HepG2 (cell line): ENCODE data around the gene IGF2. TPM values are rescaled to one million over a fixed set of nuclear protein-coding genes. Genes with fewer than 3 reads are reported as not detected.

ENCODE experiments used
- ATAC-seq: fragments of 200-7000 bp; cut with Tn5 transposase; 3 replicates; pipeline ENCODE4 v1.9.1; 2020; ENCODE audit warnings: mild to moderate bottlenecking, moderate library complexity
- BruUV-seq: library from RNA; stranded (reverse); fragments of 400-500 nt; replicated peaks from 2 replicates; lab custom pipeline; 2021; lab: Mats Ljungman, UMichigan
- CTCF ChIA-PET: fragments of 300-600 bp; formaldehyde crosslinking; extraction: SDS; loops from one replicate; lab custom pipeline; 2021; ENCODE audit warnings: low total read pairs, inconsistent platforms, low intra/inter-chr PET ratio; lab: Yijun Ruan, JAX
- POLR2A ChIA-PET: fragments of 350-600 bp; sonication (Branson Sonifier 250); formaldehyde crosslinking; loops from one replicate; lab custom pipeline; 2020; ENCODE audit warnings: antibody characterized with exemption, inconsistent platforms; lab: Yijun Ruan, JAX
- DNase-seq: peaks from one replicate; pipeline ENCODE4 v3.0.0-alpha.2; 2015; ENCODE audit warnings: low spot score
- FAIRE-seq: peaks from 3 replicates; lab custom pipeline; 2011; peaks lifted over from hg19 to GRCh38; lab: Jason Lieb, UNC
- H2AFZ ChIP-seq: one replicate; pipeline ENCODE4 v1.6.1; 2011; ENCODE audit warnings: low read length, inconsistent platforms
- H3K27ac ChIP-seq: fragments of 300-600 bp; 3 replicates; pipeline ENCODE4 v1.8.0; 2011; ENCODE audit warnings: mixed run types, mild to moderate bottlenecking, mixed read lengths, low read length, inconsistent platforms; ENCODE audit not compliant: insufficient read depth; ENCODE audit errors: extremely low read length
- H3K27me3 ChIP-seq, 2 experiments: fragments of 200-600 bp in 1 of 2; 2 replicates in 1 of 2; 3 replicates in 1 of 2; pipeline versions ENCODE4 v1.6.0 to v1.8.0; 2011; ENCODE audit warnings: low read length in 2 of 2, mild to moderate bottlenecking in 2 of 2, moderate library complexity in 2 of 2, inconsistent platforms in 1 of 2; ENCODE audit not compliant: insufficient read depth in 2 of 2, control insufficient read depth in 1 of 2
- H3K36me3 ChIP-seq, 2 experiments: fragments of 200-600 bp in 1 of 2; replicated peaks in 1 of 2; 2 replicates in 1 of 2; 3 replicates in 1 of 2; pipeline versions ENCODE4 v1.5.1 to v1.8.0; 2011; ENCODE audit warnings: low read length in 2 of 2, inconsistent platforms in 1 of 2; ENCODE audit not compliant: insufficient read depth in 2 of 2, control insufficient read depth in 1 of 2
- H3K4me1 ChIP-seq: 2 replicates; pipeline ENCODE4 v1.5.1; 2012; ENCODE audit warnings: low read length, inconsistent platforms; ENCODE audit not compliant: insufficient read depth
- H3K4me2 ChIP-seq: 2 replicates; pipeline ENCODE4 v1.6.0; 2011; ENCODE audit warnings: low read depth, low read length, inconsistent platforms
- H3K4me3 ChIP-seq, 3 experiments: fragments of 200-600 bp in 1 of 3; sonication (generic), shearing (Covaris generic) in 1 of 3; replicated peaks in 1 of 3; 2 replicates each; pipeline ENCODE4 v1.5.1; 2011 to 2016; ENCODE audit warnings: low read length in 3 of 3, inconsistent platforms in 2 of 3, low read depth in 2 of 3, mild to moderate bottlenecking in 2 of 3, control low read depth in 1 of 3, mixed read lengths in 1 of 3; ENCODE audit not compliant: insufficient read depth in 1 of 3
- H3K79me2 ChIP-seq: one replicate; pipeline ENCODE4 v1.6.1; 2011; ENCODE audit warnings: low read length, inconsistent platforms; ENCODE audit not compliant: insufficient read depth
- H3K9ac ChIP-seq: 2 replicates; pipeline ENCODE4 v1.6.0; 2011; ENCODE audit warnings: mild to moderate bottlenecking, low read depth, low read length, inconsistent platforms; ENCODE audit not compliant: insufficient read depth
- H3K9me3 ChIP-seq: 2 replicates; pipeline ENCODE4 v1.5.1; 2012; ENCODE audit warnings: mild to moderate bottlenecking, low read length
- H4K20me1 ChIP-seq: 2 replicates; pipeline ENCODE4 v1.6.0; 2011; ENCODE audit warnings: inconsistent platforms, mild to moderate bottlenecking, low read length, moderate library complexity; ENCODE audit not compliant: insufficient read depth
- AKAP8 ChIP-seq: sonication (generic); formaldehyde crosslinking; IDR thresholded peaks from 2 replicates; pipeline ENCODE4 v1.5.1; 2020; ENCODE audit warnings: mild to moderate bottlenecking, missing genetic modification reagents
- GMEB1 ChIP-seq: sonication (generic); formaldehyde crosslinking; IDR thresholded peaks from 2 replicates; pipeline ENCODE4 v1.5.1; 2020; ENCODE audit warnings: missing genetic modification reagents, mild to moderate bottlenecking, borderline replicate concordance
- NR2F2 ChIP-seq: IDR thresholded peaks from 2 replicates; pipeline ENCODE4 v1.6.1; 2012; ENCODE audit warnings: low read depth, inconsistent platforms, borderline replicate concordance
- RBAK ChIP-seq: sonication (generic); formaldehyde crosslinking; IDR thresholded peaks from 2 replicates; pipeline ENCODE4 v1.5.1; 2020; ENCODE audit warnings: mild to moderate bottlenecking, missing genetic modification reagents
- RFX5 ChIP-seq: IDR thresholded peaks from 2 replicates; pipeline ENCODE4 v1.6.1; 2011; ENCODE audit warnings: low read depth, low read length, improper control_type of control experiment
- THYN1 ChIP-seq: sonication (generic); formaldehyde crosslinking; IDR thresholded peaks from 2 replicates; pipeline ENCODE4 v1.8.1; 2023; ENCODE audit warnings: low read depth, mild to moderate bottlenecking, moderate library complexity, missing genetic modification reagents, borderline replicate concordance
- WIZ ChIP-seq: sonication (generic); formaldehyde crosslinking; IDR thresholded peaks from 2 replicates; pipeline ENCODE4 v1.5.1; 2020; ENCODE audit warnings: mild to moderate bottlenecking, missing genetic modification reagents
- ZBTB1 ChIP-seq: sonication (generic); formaldehyde crosslinking; IDR thresholded peaks from 2 replicates; pipeline ENCODE4 v1.4.0; 2020; ENCODE audit warnings: missing genetic modification reagents, borderline replicate concordance
- ZBTB20 ChIP-seq: sonication (generic); formaldehyde crosslinking; IDR thresholded peaks from 2 replicates; pipeline ENCODE4 v1.8.1; 2023; ENCODE audit warnings: missing genetic modification reagents, low read depth, mild to moderate bottlenecking, borderline replicate concordance
- ZMYM4 ChIP-seq: sonication (generic); formaldehyde crosslinking; IDR thresholded peaks from 2 replicates; pipeline ENCODE4 v1.8.1; 2023; ENCODE audit warnings: mild to moderate bottlenecking, missing genetic modification reagents
- ZNF12 ChIP-seq: sonication (generic); formaldehyde crosslinking; IDR thresholded peaks from 2 replicates; pipeline ENCODE4 v1.5.0; 2020; ENCODE audit warnings: missing genetic modification reagents
- ZNF256 ChIP-seq: sonication (generic); formaldehyde crosslinking; conservative IDR thresholded peaks from 2 replicates; pipeline ENCODE4 v1.4.0; 2020; ENCODE audit warnings: missing genetic modification reagents
- ZNF335 ChIP-seq: sonication (generic); formaldehyde crosslinking; IDR thresholded peaks from 2 replicates; pipeline ENCODE4 v1.4.0; 2020; ENCODE audit warnings: missing genetic modification reagents
- ZNF460 ChIP-seq: sonication (generic); formaldehyde crosslinking; IDR thresholded peaks from 2 replicates; pipeline ENCODE4 v1.5.1; 2020; ENCODE audit warnings: missing genetic modification reagents, mild to moderate bottlenecking, borderline replicate concordance
- ZSCAN22 ChIP-seq: sonication (generic); formaldehyde crosslinking; IDR thresholded peaks from 2 replicates; pipeline ENCODE4 v1.4.0; 2020; ENCODE audit warnings: mild to moderate bottlenecking, missing genetic modification reagents
- WGBS: methylation state at CpG from one replicate; pipeline ENCODE4 v1.1.6; 2017; ENCODE audit warnings: low lambda C conversion rate; 5-methylcytosine and 5-hydroxymethylcytosine counted together
- in situ Hi-C: cut with HindIII; loops from 2 replicates; pipeline ENCODE4 v1.10.0; 2017; ENCODE audit warnings: low pct_unique_long_range_greater_than_20kb; ENCODE audit not compliant: extremely low pct_ligation_motif_present
- intact Hi-C: fragments of 100-400 bp; cut with micrococcal nuclease; formaldehyde crosslinking; loops from one replicate; pipeline ENCODE4 v1.10.0; 2022; ENCODE audit not compliant: unreplicated experiment
- polyA plus RNA-seq, 8 experiments: library from polyadenylated mRNA; depleted of rRNA in 3 of 8; stranded (reverse) in 7 of 8; unstranded in 1 of 8; fragments of >200 nt; fragmentation: Illumina TruSeq in 4 of 8; extraction: Trizol in 4 of 8; gene quantifications; 2 replicates each; pipeline versions ENCODE4 v1.2.1 to v1.2.3, GENCODE V29; 2011 to 2016; ENCODE audit warnings: low read depth in 4 of 8, missing spikeins in 1 of 8, mixed read lengths in 1 of 8; ENCODE audit not compliant: insufficient read depth in 1 of 8
- total RNA-seq, 5 experiments: library from RNA; depleted of rRNA; stranded (reverse); fragments of >200 nt; fragmentation: Illumina TruSeq; extraction: Trizol; gene quantifications; 2 replicates each; pipeline ENCODE4 v1.2.3, GENCODE V29; 2016; ENCODE audit warnings: low read depth in 1 of 5
- TF ChIP-seq, protein P1 (sequence below): sonication (generic); formaldehyde crosslinking; IDR thresholded peaks from 2 replicates; pipeline ENCODE4 v1.4.0; 2020; ENCODE audit warnings: missing genetic modification reagents; ENCODE audit errors: not compliant biosample characterization
- TF ChIP-seq, protein P2 (sequence below): sonication (generic); formaldehyde crosslinking; IDR thresholded peaks from 2 replicates; pipeline ENCODE4 v1.5.0; 2020; ENCODE audit warnings: missing genetic modification reagents, mild to moderate bottlenecking, borderline replicate concordance

The IGF2 gene
- total and polyA plus RNA-seq, 2 of the 13 experiments (the other 11 are each of a cell fraction or from before 2014, with no cell fraction given), result 79.1 to 254 TPM

DNA sequence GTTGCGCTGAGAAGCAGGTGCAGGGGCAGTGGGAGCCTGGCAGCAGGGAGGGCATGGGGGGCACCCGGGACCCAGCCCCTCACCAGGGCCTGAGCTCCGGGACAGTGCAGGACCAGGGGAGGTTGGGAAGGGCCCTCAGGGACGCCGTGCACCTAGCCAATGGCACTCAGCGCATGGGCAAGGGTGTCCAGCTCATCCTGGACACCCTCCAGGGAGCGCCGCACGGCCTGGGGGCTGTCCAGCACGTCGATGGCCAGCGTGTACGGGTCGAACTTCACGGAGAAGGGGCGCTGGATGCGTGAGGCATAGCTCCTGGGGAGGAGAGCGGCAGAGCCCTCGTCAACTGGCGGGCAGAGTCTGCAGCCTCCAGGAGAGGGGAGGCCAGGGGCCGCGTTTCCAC is 24.9 kb upstream of the IGF2 start:
- CTCF ChIA-PET, result no interaction called here
- no peak for ATAC-seq
- in situ Hi-C loops, result no loop called here

More for the DNA sequence above, 24.9 kb upstream of the IGF2 start:
- no peak for DNase-seq
- Histone ChIP-seq H3K36me3 (no peaks in the 10 kb centered on the region), H4K20me1 (no peaks in the 10 kb centered on the region), H3K9ac (no peak overlapping the region), H3K4me2 (no peak overlapping the region), H3K79me2 (no peaks in the 10 kb centered on the region), H3K9me3 (no peaks in the 10 kb centered on the region), H3K27ac (no peak overlapping the region), H3K27me3 (peaks cover 30 to 84% of the 10 kb centered on the region in 2 experiments), H3K4me3 (no peak overlapping the region), H3K4me1 (0 out of 2 replicates have a peak, but pooled peaks cover 5% of the 10 kb centered on the region), H2AFZ (no peak overlapping the region)
- TF ChIP-seq, protein P1, sequence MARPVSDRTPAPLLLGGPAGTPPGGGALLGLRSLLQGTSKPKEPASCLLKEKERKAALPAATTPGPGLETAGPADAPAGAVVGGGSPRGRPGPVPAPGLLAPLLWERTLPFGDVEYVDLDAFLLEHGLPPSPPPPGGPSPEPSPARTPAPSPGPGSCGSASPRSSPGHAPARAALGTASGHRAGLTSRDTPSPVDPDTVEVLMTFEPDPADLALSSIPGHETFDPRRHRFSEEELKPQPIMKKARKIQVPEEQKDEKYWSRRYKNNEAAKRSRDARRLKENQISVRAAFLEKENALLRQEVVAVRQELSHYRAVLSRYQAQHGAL (CRISPR knock-in tag), result no peak
- TF ChIP-seq GMEB1 (no peak), ZBTB20 (CRISPR knock-in tag) (no peak), NR2F2 (no peak), RFX5 (no peak), ZBTB1 (CRISPR knock-in tag) (no peak), RBAK (CRISPR knock-in tag) (no peak), THYN1 (no peak), ZSCAN22 (CRISPR knock-in tag) (no peak), ZNF335 (no peak), ZNF12 (CRISPR knock-in tag) (no peak), AKAP8 (CRISPR knock-in tag) (no peak), ZNF256 (CRISPR knock-in tag) (no peak), WIZ (CRISPR knock-in tag) (no peak), ZMYM4 (CRISPR knock-in tag) (no peak), ZNF460 (CRISPR knock-in tag) (no peak)
- TF ChIP-seq, protein P2, sequence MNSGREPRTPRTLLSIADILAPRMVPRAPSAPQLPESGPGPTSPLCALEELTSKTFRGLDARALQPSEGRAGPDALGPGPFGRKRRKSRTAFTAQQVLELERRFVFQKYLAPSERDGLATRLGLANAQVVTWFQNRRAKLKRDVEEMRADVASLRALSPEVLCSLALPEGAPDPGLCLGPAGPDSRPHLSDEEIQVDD (CRISPR knock-in tag), result no peak
- BruUV-seq, result no TSS peak
- 22% methylated on average over 10 of the region's 22 CpGs for WGBS
- POLR2A ChIA-PET, result no interaction called here
- intact Hi-C loops, result no loop called here
- no peak for FAIRE-seq
